ENCODE measurements around the gene ZDHHC8. TPM values are rescaled to one million over a fixed set of nuclear protein-coding genes. Genes with fewer than 3 reads are reported as not detected.

The ZDHHC8 gene
- total and polyA plus RNA-seq, 2 donors (not counting 1 experiment from before 2014, with no cell fraction given) = 94.4 to 96.9 TPM

DNA sequence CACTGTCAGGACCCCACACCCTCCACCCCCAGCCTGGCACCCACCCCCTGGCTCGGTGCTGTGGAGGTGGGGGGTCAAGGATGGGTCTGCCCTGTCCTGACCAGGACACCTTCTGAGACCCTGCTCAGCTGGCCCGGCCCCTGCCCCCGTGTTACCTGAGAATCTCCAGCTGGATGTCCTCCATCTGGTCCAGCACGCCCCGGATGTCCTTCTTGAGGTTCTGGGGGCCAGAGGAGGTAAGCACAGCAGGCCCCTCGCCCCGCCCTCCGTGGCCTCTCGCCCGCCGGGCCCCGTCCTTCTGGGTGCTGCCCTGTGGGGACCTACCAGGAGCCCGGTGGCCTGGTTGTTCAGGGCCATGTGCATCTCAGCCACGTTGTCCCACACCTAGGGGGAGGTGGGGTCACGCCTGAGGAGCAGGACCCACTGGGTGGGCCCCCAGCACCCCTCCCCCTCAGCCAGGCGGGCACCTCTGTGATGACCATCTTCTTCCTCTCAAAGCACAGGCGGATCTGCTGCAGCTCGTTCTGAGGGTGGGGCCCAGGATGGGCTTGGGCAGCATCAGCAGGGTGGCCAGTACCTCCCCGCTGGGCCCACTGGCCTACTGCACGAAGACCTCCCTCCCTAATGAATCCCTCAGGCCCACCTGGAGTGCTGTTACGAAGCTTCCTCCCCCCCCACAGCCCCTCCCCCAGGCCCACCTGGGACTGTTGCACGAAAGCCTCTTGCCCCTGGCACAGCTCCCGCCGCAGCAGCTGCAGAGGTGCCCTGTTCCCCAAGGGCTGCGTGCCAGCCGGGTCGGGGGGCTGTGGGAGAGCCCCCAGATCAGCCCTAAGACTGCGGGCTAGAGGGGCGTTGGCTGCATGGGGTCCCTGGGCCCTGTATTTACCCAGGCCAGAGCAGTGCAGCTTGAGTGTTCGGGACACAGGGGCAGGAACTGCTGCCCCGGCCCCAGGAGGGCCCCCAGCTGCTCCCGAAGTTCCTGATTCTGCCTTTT lies 17.9 kb downstream of the ZDHHC8 start:
- TF ChIP-seq, protein P1, sequence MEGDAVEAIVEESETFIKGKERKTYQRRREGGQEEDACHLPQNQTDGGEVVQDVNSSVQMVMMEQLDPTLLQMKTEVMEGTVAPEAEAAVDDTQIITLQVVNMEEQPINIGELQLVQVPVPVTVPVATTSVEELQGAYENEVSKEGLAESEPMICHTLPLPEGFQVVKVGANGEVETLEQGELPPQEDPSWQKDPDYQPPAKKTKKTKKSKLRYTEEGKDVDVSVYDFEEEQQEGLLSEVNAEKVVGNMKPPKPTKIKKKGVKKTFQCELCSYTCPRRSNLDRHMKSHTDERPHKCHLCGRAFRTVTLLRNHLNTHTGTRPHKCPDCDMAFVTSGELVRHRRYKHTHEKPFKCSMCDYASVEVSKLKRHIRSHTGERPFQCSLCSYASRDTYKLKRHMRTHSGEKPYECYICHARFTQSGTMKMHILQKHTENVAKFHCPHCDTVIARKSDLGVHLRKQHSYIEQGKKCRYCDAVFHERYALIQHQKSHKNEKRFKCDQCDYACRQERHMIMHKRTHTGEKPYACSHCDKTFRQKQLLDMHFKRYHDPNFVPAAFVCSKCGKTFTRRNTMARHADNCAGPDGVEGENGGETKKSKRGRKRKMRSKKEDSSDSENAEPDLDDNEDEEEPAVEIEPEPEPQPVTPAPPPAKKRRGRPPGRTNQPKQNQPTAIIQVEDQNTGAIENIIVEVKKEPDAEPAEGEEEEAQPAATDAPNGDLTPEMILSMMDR (IDR thresholded peaks at IDR 0.05) = no peak
- no peak for TF ChIP-seq EZH2 (IDR thresholded peaks at IDR 0.05; ENCODE audit: borderline replicate concordance, insufficient read depth, low read depth, low read length, poor library complexity, severe bottlenecking)
- Histone ChIP-seq H4K20me1 (ENCODE audit: control insufficient read depth, insufficient read depth, low read length, poor library complexity, severe bottlenecking) (no peaks in the 10 kb centered on the region), H2AFZ (ENCODE audit: insufficient read depth, low read depth, low read length, poor library complexity, severe bottlenecking) (no peak overlapping the region), H3K4me3 (ENCODE audit: control extremely low read depth in 1 of 5, extremely low read depth in 1 of 5, insufficient read depth in 1 of 5, low read depth in 2 of 5, low read length in 4 of 5) (no peak overlapping the region), H3K79me2 (ENCODE audit: control insufficient read depth, insufficient read depth, low read length) (no peaks in the 10 kb centered on the region), H3K27me3 (replicated peaks in 1 of 4; ENCODE audit: control extremely low read depth in 1 of 4, control insufficient read depth in 3 of 4, insufficient read depth in 4 of 4, low read length in 3 of 4) (no peaks in the 10 kb centered on the region), H3K4me1 (ENCODE audit: control insufficient read depth in 2 of 2, insufficient read depth in 2 of 2, low read length in 2 of 2) (peaks cover 0 to 3% of the 10 kb centered on the region in 2 donors), H3K9me3 (ENCODE audit: control extremely low read depth in 1 of 3, control insufficient read depth in 2 of 3, insufficient read depth in 1 of 3, low read length in 2 of 3) (no peaks in the 10 kb centered on the region), H3K9ac (ENCODE audit: low read length) (no peak overlapping the region), H3K4me2 (replicated peaks; ENCODE audit: low read depth, low read length, poor library complexity, severe bottlenecking) (no peak overlapping the region), H3K36me3 (replicated peaks in 1 of 2; ENCODE audit: control extremely low read depth in 1 of 2, control insufficient read depth in 1 of 2, extremely low read depth in 1 of 2, insufficient read depth in 2 of 2, low read length in 1 of 2) (no peaks in the 10 kb centered on the region), H3K27ac (ENCODE audit: low read length in 2 of 2) (no peak overlapping the region)
- Mint-ChIP-seq H3K9me3 (ENCODE audit: insufficient read depth) (no peaks in the 10 kb centered on the region), H3K27me3 (no peaks in the 10 kb centered on the region), H3K4me1 (peaks cover 4% of the 10 kb centered on the region), H3K4me3 (no peak overlapping the region), H3K27ac (no peak overlapping the region)
- ChIA-PET POLR2A (no interaction called here), CTCF (no interaction called here)
- WGBS (ENCODE audit: insufficient coverage) = 50% methylated on average over 28 of the region's 32 CpGs
- ATAC-seq (ENCODE audit: low read depth) (no peak), DNase-seq (no peak)
- intact Hi-C loops (cut with micrococcal nuclease) = no loop called here

Data from B cell (primary cell).